HepG2 (cell line): Measurements from ENCODE around the gene UBE2H. TPM values are rescaled to one million over a fixed set of nuclear protein-coding genes. Genes with fewer than 3 reads are reported as not detected.

ENCODE experiments used
- ARNT2 ChIP-seq: sonication (generic); formaldehyde crosslinking; IDR thresholded peaks from 2 replicates; pipeline ENCODE4 v1.8.0; 2022; ENCODE audit warnings: mild to moderate bottlenecking, low read depth, missing genetic modification reagents, moderate library complexity
- BHLHE40 ChIP-seq: IDR thresholded peaks from 2 replicates; pipeline ENCODE4 v1.6.1; 2011; ENCODE audit warnings: low read length, improper control_type of control experiment
- CBX5 ChIP-seq: sonication (generic); formaldehyde crosslinking; IDR thresholded peaks from 2 replicates; pipeline ENCODE4 v1.4.0; 2020; ENCODE audit warnings: missing genetic modification reagents, borderline replicate concordance
- ERF ChIP-seq: IDR thresholded peaks from 2 replicates; pipeline ENCODE4 v1.6.1; 2018; ENCODE audit warnings: missing biosample characterization, missing genetic modification reagents
- FOXA3 ChIP-seq: IDR thresholded peaks from 2 replicates; pipeline ENCODE4 v1.6.1; 2016; ENCODE audit warnings: missing genetic modification reagents, missing compliant biosample characterization
- GABPB1 ChIP-seq: IDR thresholded peaks from 2 replicates; pipeline ENCODE4 v1.6.1; 2016; ENCODE audit warnings: mild to moderate bottlenecking, missing genetic modification reagents, moderate library complexity, missing compliant biosample characterization
- HDAC2 ChIP-seq: sonication (generic); formaldehyde crosslinking; IDR thresholded peaks from 2 replicates; pipeline ENCODE4 v1.4.0; 2020; ENCODE audit warnings: missing genetic modification reagents
- HMG20A ChIP-seq: IDR thresholded peaks from 2 replicates; pipeline ENCODE4 v1.6.1; 2016; ENCODE audit warnings: borderline replicate concordance
- KAT8 ChIP-seq: IDR thresholded peaks from 2 replicates; pipeline ENCODE4 v1.6.1; 2016; ENCODE audit warnings: missing genetic modification reagents, missing compliant biosample characterization
- KLF16 ChIP-seq, 2 experiments: sonication (generic) in 1 of 2; formaldehyde crosslinking in 1 of 2; IDR thresholded peaks; 2 replicates each; pipeline versions ENCODE4 v1.6.1 to v1.8.0; 2016 to 2023; ENCODE audit warnings: missing genetic modification reagents in 2 of 2, missing compliant biosample characterization in 1 of 2
- MAX ChIP-seq: IDR thresholded peaks from 2 replicates; pipeline ENCODE4 v1.6.1; 2012; ENCODE audit warnings: inconsistent platforms
- MED1 ChIP-seq: sonication (generic); formaldehyde crosslinking; IDR thresholded peaks from 2 replicates; pipeline ENCODE4 v1.4.0; 2020; ENCODE audit warnings: missing genetic modification reagents
- PAX8 ChIP-seq: sonication (generic); formaldehyde crosslinking; IDR thresholded peaks from 2 replicates; pipeline ENCODE4 v1.8.0; 2022; ENCODE audit warnings: mild to moderate bottlenecking, missing genetic modification reagents, borderline replicate concordance
- POLR2A ChIP-seq, 2 experiments: IDR thresholded peaks; 2 replicates each; pipeline ENCODE4 v1.6.1; 2011; ENCODE audit warnings: low read depth in 2 of 2, low read length in 2 of 2, mild to moderate bottlenecking in 1 of 2, moderate library complexity in 1 of 2; ENCODE audit not compliant: insufficient read depth in 1 of 2
- RFX5 ChIP-seq: IDR thresholded peaks from 2 replicates; pipeline ENCODE4 v1.6.1; 2011; ENCODE audit warnings: low read depth, low read length, improper control_type of control experiment
- SALL1 ChIP-seq: sonication (generic); formaldehyde crosslinking; IDR thresholded peaks from 2 replicates; pipeline ENCODE4 v1.8.0; 2022; ENCODE audit warnings: mild to moderate bottlenecking, missing genetic modification reagents
- TARDBP ChIP-seq: sonication (generic); formaldehyde crosslinking; IDR thresholded peaks from 2 replicates; pipeline ENCODE4 v1.8.0; 2022; ENCODE audit warnings: mild to moderate bottlenecking, missing genetic modification reagents
- UBTF ChIP-seq: sonication (generic); formaldehyde crosslinking; IDR thresholded peaks from 2 replicates; pipeline ENCODE4 v1.4.0; 2020; ENCODE audit warnings: mild to moderate bottlenecking, missing genetic modification reagents
- XBP1 ChIP-seq: sonication (generic); formaldehyde crosslinking; IDR thresholded peaks from 2 replicates; pipeline ENCODE4 v1.5.0; 2020; ENCODE audit warnings: missing genetic modification reagents
- ZFP36L1 ChIP-seq: sonication (generic); formaldehyde crosslinking; IDR thresholded peaks from 2 replicates; pipeline ENCODE4 v1.8.0; 2022; ENCODE audit warnings: mild to moderate bottlenecking, missing genetic modification reagents, moderate library complexity
- ZNF350 ChIP-seq: sonication (generic); formaldehyde crosslinking; IDR thresholded peaks from 2 replicates; pipeline ENCODE4 v1.4.0; 2020; ENCODE audit warnings: mild to moderate bottlenecking, low read depth, missing genetic modification reagents, borderline replicate concordance
- ZNF513 ChIP-seq: sonication (generic); formaldehyde crosslinking; conservative IDR thresholded peaks from 2 replicates; pipeline ENCODE4 v1.5.0; 2020; ENCODE audit warnings: missing genetic modification reagents
- ZNF569 ChIP-seq: sonication (generic); formaldehyde crosslinking; IDR thresholded peaks from 2 replicates; pipeline ENCODE4 v1.5.0; 2020; ENCODE audit warnings: mild to moderate bottlenecking, missing genetic modification reagents, moderate library complexity, borderline replicate concordance
- polyA plus RNA-seq, 8 experiments: library from polyadenylated mRNA; depleted of rRNA in 3 of 8; stranded (reverse) in 7 of 8; unstranded in 1 of 8; fragments of >200 nt; fragmentation: Illumina TruSeq in 4 of 8; extraction: Trizol in 4 of 8; gene quantifications; 2 replicates each; pipeline versions ENCODE4 v1.2.1 to v1.2.3, GENCODE V29; 2011 to 2016; ENCODE audit warnings: low read depth in 4 of 8, missing spikeins in 1 of 8, mixed read lengths in 1 of 8; ENCODE audit not compliant: insufficient read depth in 1 of 8
- total RNA-seq, 5 experiments: library from RNA; depleted of rRNA; stranded (reverse); fragments of >200 nt; fragmentation: Illumina TruSeq; extraction: Trizol; gene quantifications; 2 replicates each; pipeline ENCODE4 v1.2.3, GENCODE V29; 2016; ENCODE audit warnings: low read depth in 1 of 5
- TF ChIP-seq, protein P1 (sequence below): sonication (generic); formaldehyde crosslinking; IDR thresholded peaks from 2 replicates; pipeline ENCODE4 v1.4.0; 2020; ENCODE audit warnings: missing genetic modification reagents

UBE2H gene
- total and polyA plus RNA-seq, 2 of the 13 experiments (the other 11 are each of a cell fraction or from before 2014, with no cell fraction given), result 15.5 to 40.1 TPM

GRCh38 chr7:129952653-129953560 is at the start of gene UBE2H (continued):
- TF ChIP-seq GABPB1 (CRISPR knock-in tag) (peak; percentile 81), MAX (peak; percentile 61; the same call in 1 of the 2 replicates), FOXA3 (CRISPR knock-in tag) (peak; percentile 58; the same call in 1 of the 2 replicates), PAX8 (CRISPR knock-in tag) (no peak), ZFP36L1 (CRISPR knock-in tag) (no peak), ZNF350 (CRISPR knock-in tag) (0 out of 2 replicates have a peak, but pooled peaks have one; percentile 35), BHLHE40 (peak; percentile 31; the same call in 1 of the 2 replicates), HMG20A (CRISPR knock-in tag) (no peak), SALL1 (CRISPR knock-in tag) (peak; percentile 68; the same call in 1 of the 2 replicates), ZNF513 (CRISPR knock-in tag) (0 out of 2 replicates have a peak, but pooled peaks have one; percentile 49), KAT8 (CRISPR knock-in tag) (peak; percentile 34; the same call in 1 of the 2 replicates), CBX5 (0 out of 2 replicates have a peak, but pooled peaks have one; percentile 30), KLF16 (CRISPR knock-in tag; IDR thresholded peaks at IDR 0.05) (peak in 1 of 2 experiments; percentile 68; a peak in 1 of 4 replicates), ZNF569 (CRISPR knock-in tag) (no peak), ERF (CRISPR knock-in tag) (peak; percentile 43), ARNT2 (peak; percentile 64; the same call in 1 of the 2 replicates), XBP1 (0 out of 2 replicates have a peak, but pooled peaks have one; percentile 61), MED1 (CRISPR knock-in tag) (peak; percentile 29; the same call in 1 of the 2 replicates), TARDBP (CRISPR knock-in tag) (peak; percentile 40; the same call in 1 of the 2 replicates), POLR2A (IDR thresholded peaks at IDR 0.05; ENCODE audit: insufficient read depth in 1 of 2, low read depth in 2 of 2, low read length in 2 of 2) (peak; percentile 74 to 75), RFX5 (peak; percentile 81; the same call in 1 of the 2 replicates), HDAC2 (0 out of 2 replicates have a peak, but pooled peaks have one; percentile 15), UBTF (CRISPR knock-in tag) (peak; percentile 69; the same call in 1 of the 2 replicates)
- TF ChIP-seq, protein P1, sequence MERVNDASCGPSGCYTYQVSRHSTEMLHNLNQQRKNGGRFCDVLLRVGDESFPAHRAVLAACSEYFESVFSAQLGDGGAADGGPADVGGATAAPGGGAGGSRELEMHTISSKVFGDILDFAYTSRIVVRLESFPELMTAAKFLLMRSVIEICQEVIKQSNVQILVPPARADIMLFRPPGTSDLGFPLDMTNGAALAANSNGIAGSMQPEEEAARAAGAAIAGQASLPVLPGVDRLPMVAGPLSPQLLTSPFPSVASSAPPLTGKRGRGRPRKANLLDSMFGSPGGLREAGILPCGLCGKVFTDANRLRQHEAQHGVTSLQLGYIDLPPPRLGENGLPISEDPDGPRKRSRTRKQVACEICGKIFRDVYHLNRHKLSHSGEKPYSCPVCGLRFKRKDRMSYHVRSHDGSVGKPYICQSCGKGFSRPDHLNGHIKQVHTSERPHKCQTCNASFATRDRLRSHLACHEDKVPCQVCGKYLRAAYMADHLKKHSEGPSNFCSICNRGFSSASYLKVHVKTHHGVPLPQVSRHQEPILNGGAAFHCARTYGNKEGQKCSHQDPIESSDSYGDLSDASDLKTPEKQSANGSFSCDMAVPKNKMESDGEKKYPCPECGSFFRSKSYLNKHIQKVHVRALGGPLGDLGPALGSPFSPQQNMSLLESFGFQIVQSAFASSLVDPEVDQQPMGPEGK (CRISPR knock-in tag), result 0 out of 2 replicates have a peak, but pooled peaks have one; percentile 22
